Activated CD8-positive, alpha-beta T cell treated with anti-CD3 and anti-CD28 coated beads for 36 hours (primary cell): ENCODE measurements around the gene PLLP. TPM values are rescaled to one million over a fixed set of nuclear protein-coding genes. Genes with fewer than 3 reads are reported as not detected.
A peak's percentile ranks its signal among the peaks of the same experiment; 100 is the strongest.

Experiments
- ATAC-seq: fragments of 200-7000 bp; cut with Tn5 transposase; one replicate; pipeline ENCODE4 v1.10.0; 2021; ENCODE audit warnings: mild to moderate bottlenecking, moderate library complexity
- CTCF ChIA-PET: fragments of 350-600 bp; sonication (Branson Sonifier 250); formaldehyde crosslinking; loops from one replicate; lab custom pipeline; 2021; ENCODE audit warnings: antibody characterized with exemption; lab: Charles Lee
- POLR2A ChIA-PET: fragments of 350-600 bp; sonication (Branson Sonifier 250); formaldehyde crosslinking; loops from one replicate; lab custom pipeline; 2021; ENCODE audit warnings: antibody characterized with exemption; lab: Charles Lee
- DNase-seq: peaks from one replicate; pipeline ENCODE4 v3.0.0-alpha.2; 2020
- H3K27ac Mint-ChIP-seq: one replicate; pipeline ENCODE4 v1.8.0; 2021; ENCODE audit warnings: mild to moderate bottlenecking, mixed read lengths
- H3K27me3 Mint-ChIP-seq: one replicate; pipeline ENCODE4 v1.8.0; 2021; ENCODE audit warnings: mixed read lengths
- H3K36me3 Mint-ChIP-seq: one replicate; pipeline ENCODE4 v1.8.0; 2021; ENCODE audit warnings: low read depth, mixed read lengths
- H3K4me1 Mint-ChIP-seq: one replicate; pipeline ENCODE4 v1.8.0; 2021; ENCODE audit warnings: low read depth, mixed read lengths
- H3K4me3 Mint-ChIP-seq: one replicate; pipeline ENCODE4 v1.8.0; 2021; ENCODE audit warnings: mild to moderate bottlenecking, moderate library complexity, mixed read lengths
- H3K9me3 Mint-ChIP-seq: one replicate; pipeline ENCODE4 v1.8.0; 2021; ENCODE audit warnings: mixed read lengths
- intact Hi-C: fragments of 100-400 bp; cut with micrococcal nuclease; formaldehyde crosslinking; loops from one replicate; pipeline ENCODE4 v1.10.0; 2022
- total RNA-seq, 2 experiments: library from RNA; stranded (reverse); gene quantifications; one replicate each; pipeline ENCODE4 v1.2.3, GENCODE V29; 2021
- TF ChIP-seq, protein P1 (sequence below): fragments of 200-600 bp; IDR thresholded peaks from one replicate; pipeline ENCODE4 v1.8.0; 2022; ENCODE audit warnings: antibody characterized with exemption, mild to moderate bottlenecking

Gene PLLP
- total RNA-seq, 2 experiments from 2014 or later = 0.51 to 0.65 TPM

GRCh38 chr16:57303021-57303909, 18.8 kb upstream of the PLLP start:
- Mint-ChIP-seq H3K9me3 (no peaks in the 10 kb centered on the region), H3K4me1 (peaks cover 7% of the 10 kb centered on the region), H3K4me3 (no peak overlapping the region), H3K27ac (no peak overlapping the region), H3K36me3 (no peaks in the 10 kb centered on the region), H3K27me3 (no peaks in the 10 kb centered on the region)
- ChIA-PET POLR2A (interaction anchor here (1.4 kb wide), 1 partner anchor 9 kb away, joined by 3 read pairs; no protein-coding TSS in a partner anchor), CTCF (interaction anchor here (1.0 to 12.9 kb wide), 3 partner anchors 13 to 119 kb away, joined by 3 to 258 read pairs (median 5); no protein-coding TSS in a partner anchor)
- intact Hi-C loops = loop anchor here (10.0 kb wide), 1 partner anchor 212 kb away; no protein-coding TSS in a partner anchor
- TF ChIP-seq, protein P1, sequence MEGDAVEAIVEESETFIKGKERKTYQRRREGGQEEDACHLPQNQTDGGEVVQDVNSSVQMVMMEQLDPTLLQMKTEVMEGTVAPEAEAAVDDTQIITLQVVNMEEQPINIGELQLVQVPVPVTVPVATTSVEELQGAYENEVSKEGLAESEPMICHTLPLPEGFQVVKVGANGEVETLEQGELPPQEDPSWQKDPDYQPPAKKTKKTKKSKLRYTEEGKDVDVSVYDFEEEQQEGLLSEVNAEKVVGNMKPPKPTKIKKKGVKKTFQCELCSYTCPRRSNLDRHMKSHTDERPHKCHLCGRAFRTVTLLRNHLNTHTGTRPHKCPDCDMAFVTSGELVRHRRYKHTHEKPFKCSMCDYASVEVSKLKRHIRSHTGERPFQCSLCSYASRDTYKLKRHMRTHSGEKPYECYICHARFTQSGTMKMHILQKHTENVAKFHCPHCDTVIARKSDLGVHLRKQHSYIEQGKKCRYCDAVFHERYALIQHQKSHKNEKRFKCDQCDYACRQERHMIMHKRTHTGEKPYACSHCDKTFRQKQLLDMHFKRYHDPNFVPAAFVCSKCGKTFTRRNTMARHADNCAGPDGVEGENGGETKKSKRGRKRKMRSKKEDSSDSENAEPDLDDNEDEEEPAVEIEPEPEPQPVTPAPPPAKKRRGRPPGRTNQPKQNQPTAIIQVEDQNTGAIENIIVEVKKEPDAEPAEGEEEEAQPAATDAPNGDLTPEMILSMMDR = no peak
- ATAC-seq (no peak), DNase-seq (no peak)

- H3K4me1 Mint-ChIP-seq = peaks cover 14% of the 10 kb centered on the region
- POLR2A ChIA-PET = interaction anchor here (0.7 to 3.6 kb wide), 6 partner anchors 12 to 146 kb away, joined by 3 to 31 read pairs (median 3); partner anchors contain the start of genes CIAPIN1 and COQ9
- no peak overlapping the region for H3K27ac Mint-ChIP-seq
- CTCF ChIA-PET = interaction anchor here (0.6 to 12.9 kb wide), 27 partner anchors 9 to 346 kb away, joined by 3 to 258 read pairs (median 4); partner anchors contain the start of genes CCL17, CIAPIN1 and COQ9
- TF ChIP-seq, protein P1 = no peak
- DNase-seq (no peak), ATAC-seq (no peak)
- no peaks in the 10 kb centered on the region for H3K9me3 Mint-ChIP-seq
- intact Hi-C loops = loop anchor here (10.0 kb wide), 1 partner anchor 214 kb away; no protein-coding TSS in a partner anchor
- no peaks in the 10 kb centered on the region for H3K36me3 Mint-ChIP-seq
- no peaks in the 10 kb centered on the region for H3K27me3 Mint-ChIP-seq
- no peak overlapping the region for H3K4me3 Mint-ChIP-seq
Measured at GRCh38 chr16:57301126-57301817, 16.8 kb upstream of the PLLP start.

- Mint-ChIP-seq H3K27me3 (no peaks in the 10 kb centered on the region), H3K4me1 (peaks cover 14% of the 10 kb centered on the region), H3K27ac (no peak overlapping the region), H3K9me3 (no peaks in the 10 kb centered on the region), H3K4me3 (no peak overlapping the region), H3K36me3 (no peaks in the 10 kb centered on the region)
- intact Hi-C loops = loop anchor here (1.0 to 10.0 kb wide), 2 partner anchors 117 to 214 kb away; no protein-coding TSS in a partner anchor
- ChIA-PET POLR2A (interaction anchor here (0.7 to 3.6 kb wide), 11 partner anchors 11 to 253 kb away, joined by 3 to 31 read pairs (median 4); partner anchors contain the start of genes ARL2BP, CIAPIN1 and COQ9), CTCF (interaction anchor here (0.6 to 12.9 kb wide), 35 partner anchors 9 to 347 kb away, joined by 3 to 258 read pairs (median 4); partner anchors contain the start of genes ADGRG5, CCL17, CIAPIN1 and COQ9)
- peak; percentile 99 for DNase-seq
- ATAC-seq = peak; percentile 91
- TF ChIP-seq, protein P1 = peak; percentile 96
Measured at GRCh38 chr16:57300387-57301125, 16.1 kb upstream of the PLLP start.

DNA sequence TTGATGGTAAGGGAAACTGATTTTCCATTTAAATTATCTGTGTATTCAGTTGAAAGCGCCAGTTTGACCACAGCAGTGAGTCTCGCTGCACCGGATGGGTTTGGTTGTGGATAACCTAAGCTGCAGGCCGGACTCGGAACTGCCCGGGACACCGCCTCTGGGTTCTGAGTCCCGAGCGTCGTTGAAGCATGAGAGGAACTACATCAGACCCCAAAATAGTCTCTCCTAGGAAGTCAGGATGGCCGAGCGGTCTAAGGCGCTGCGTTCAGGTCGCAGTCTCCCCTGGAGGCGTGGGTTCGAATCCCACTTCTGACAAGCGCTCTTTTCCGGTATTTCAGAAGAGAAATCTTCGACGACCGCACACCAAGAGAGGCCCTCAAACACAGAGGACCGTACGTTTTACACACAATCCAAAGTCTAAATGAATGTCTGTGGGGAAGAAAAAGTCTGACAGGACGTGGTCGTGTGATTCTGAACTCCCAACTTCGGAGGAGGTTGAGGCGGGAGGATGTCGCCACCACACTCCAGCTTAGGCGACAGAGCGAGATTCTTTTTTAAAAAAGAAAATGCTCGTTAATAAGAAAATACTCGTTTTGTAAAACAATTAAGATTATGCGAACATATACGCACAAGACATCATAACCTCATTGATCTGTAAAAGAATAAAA, 15.4 kb upstream of the PLLP start:
- H3K27me3 Mint-ChIP-seq = no peaks in the 10 kb centered on the region
- H3K9me3 Mint-ChIP-seq = no peaks in the 10 kb centered on the region
- ChIA-PET POLR2A (interaction anchor here (0.7 to 3.6 kb wide), 9 partner anchors 10 to 253 kb away, joined by 3 to 31 read pairs (median 4); partner anchors contain the start of genes ARL2BP, CIAPIN1 and COQ9), CTCF (interaction anchor here (0.6 to 12.9 kb wide), 32 partner anchors 8 to 242 kb away, joined by 3 to 258 read pairs (median 4); partner anchors contain the start of genes ADGRG5, ARL2BP, CCL17 and CIAPIN1)
- peaks cover 14% of the 10 kb centered on the region for H3K4me1 Mint-ChIP-seq
- DNase-seq (peak; percentile 94), ATAC-seq (peak; percentile 68)
- H3K27ac Mint-ChIP-seq = no peak overlapping the region
- H3K4me3 Mint-ChIP-seq = no peak overlapping the region
- intact Hi-C loops = loop anchor here (1.0 to 10.0 kb wide), 3 partner anchors 117 to 215 kb away; no protein-coding TSS in a partner anchor
- H3K36me3 Mint-ChIP-seq = no peaks in the 10 kb centered on the region
- TF ChIP-seq, protein P1 = no peak
